Peyer's patch (tissue), 4 donors: Measurements from ENCODE around the gene PLD2. TPM values are rescaled to one million over a fixed set of nuclear protein-coding genes. Genes with fewer than 3 reads are reported as not detected.
"Not testable (repeated sequence)": the region's sequence is repeated elsewhere in the genome, so short reads cannot be mapped to it uniquely, and the experiment has no call there.

Experiments
- DNase-seq, 3 donors: peaks; one replicate each; pipeline ENCODE4 v3.0.0-alpha.2; 2017 to 2019
- H3K27ac ChIP-seq, 4 donors: fragments of 200-600 bp; sonication (generic); one replicate each; pipeline ENCODE4 v1.5.1; 2016 to 2019
- H3K27me3 ChIP-seq, 2 donors: fragments of 200-600 bp; sonication (generic); one replicate each; pipeline ENCODE4 v1.5.1; 2019
- H3K36me3 ChIP-seq, 3 donors: fragments of 200-600 bp; sonication (generic); one replicate each; pipeline ENCODE4 v1.5.1; 2016 to 2019
- H3K4me1 ChIP-seq, 4 donors: fragments of 200-600 bp; sonication (generic); one replicate each; pipeline ENCODE4 v1.5.1; 2016 to 2019
- H3K4me3 ChIP-seq, 4 donors: fragments of 200-600 bp; sonication (generic); 1 replicate in 3 of 4; 2 replicates in 1 of 4; pipeline ENCODE4 v1.5.1; 2016 to 2019; ENCODE audit warnings: mild to moderate bottlenecking in 1 of 4
- H3K9me3 ChIP-seq, 4 donors: fragments of 200-600 bp; sonication (generic); one replicate each; pipeline ENCODE4 v1.5.1; 2016 to 2019; ENCODE audit warnings: mild to moderate bottlenecking in 1 of 4
- CTCF ChIP-seq, 6 experiments: fragments of 450-650 bp in 4 of 6; fragments of 200-600 bp in 2 of 6; sonication (generic) in 1 of 6; IDR thresholded peaks; one replicate each; pipeline ENCODE4 v1.5.1; 2017 to 2019; ENCODE audit warnings: antibody characterized with exemption in 6 of 6, mild to moderate bottlenecking in 3 of 6, moderate library complexity in 1 of 6
- POLR2A ChIP-seq, 2 donors: fragments of 450-650 bp; IDR thresholded peaks; one replicate each; pipeline ENCODE4 v1.5.1; 2017; ENCODE audit warnings: antibody characterized with exemption in 2 of 2, mild to moderate bottlenecking in 2 of 2, moderate library complexity in 2 of 2
- total RNA-seq, 4 donors: library from RNA; depleted of rRNA; stranded (reverse); fragments of >200 nt; gene quantifications; one replicate each; pipeline ENCODE4 v1.1.0, GENCODE V29; 2016

The PLD2 gene
- total RNA-seq, 4 donors from 2014 or later: 14.4 to 33.8 (median 26.6) TPM

- no peaks in the 10 kb centered on the region for H3K9me3 ChIP-seq
- H3K27me3 ChIP-seq: no peaks in the 10 kb centered on the region
- DNase-seq: no peak
- H3K4me3 ChIP-seq: no peak overlapping the region
- no peak overlapping the region for H3K27ac ChIP-seq
- H3K36me3 ChIP-seq: peaks cover 0 to 9% (median 0%) of the 10 kb centered on the region in 3 donors
- TF ChIP-seq POLR2A (IDR thresholded peaks at IDR 0.05) (no peak), CTCF (IDR thresholded peaks at IDR 0.05) (no peak)
- H3K4me1 ChIP-seq: peaks cover 0 to 26% (median 0%) of the 10 kb centered on the region in 4 donors
These were observed 49.5 kb downstream of the PLD2 start for GRCh38 chr17:4856271-4856936.

- no peaks in the 10 kb centered on the region for H3K27me3 ChIP-seq
- H3K36me3 ChIP-seq: peaks cover 0 to 9% (median 0%) of the 10 kb centered on the region in 3 donors
- no peak overlapping the region for H3K4me3 ChIP-seq
- DNase-seq: no peak
- no peaks in the 10 kb centered on the region for H3K9me3 ChIP-seq
- peaks cover 0 to 22% (median 0%) of the 10 kb centered on the region in 4 donors for H3K4me1 ChIP-seq
- no peak overlapping the region for H3K27ac ChIP-seq
- TF ChIP-seq POLR2A (IDR thresholded peaks at IDR 0.05) (no peak), CTCF (IDR thresholded peaks at IDR 0.05) (no peak)
These were observed 50.0 kb downstream of the PLD2 start for GRCh38 chr17:4856937-4857314.

- H3K9me3 ChIP-seq, H3K36me3 ChIP-seq, H3K27me3 ChIP-seq, H3K4me3 ChIP-seq, DNase-seq: not testable (repeated sequence)
- Histone ChIP-seq H3K4me1 (peaks cover 0 to 18% (median 0%) of the 10 kb centered on the region in 4 donors), H3K27ac (peak overlapping the region in 1 of 4 donors; percentile 25)
These were observed 50.4 kb downstream of the PLD2 start for GRCh38 chr17:4857347-4857746.

- H3K27ac ChIP-seq: peak overlapping the region in 2 of 4 donors; percentile 51 to 53
- peaks cover 0 to 9% (median 0%) of the 10 kb centered on the region in 3 donors for H3K36me3 ChIP-seq
- no peak overlapping the region for H3K4me3 ChIP-seq
- TF ChIP-seq POLR2A (IDR thresholded peaks at IDR 0.05): no peak
- TF ChIP-seq CTCF (IDR thresholded peaks at IDR 0.05): no peak
- peaks cover 0 to 16% (median 0%) of the 10 kb centered on the region in 4 donors for H3K4me1 ChIP-seq
- no peaks in the 10 kb centered on the region for H3K27me3 ChIP-seq
- DNase-seq: no peak
- H3K9me3 ChIP-seq: no peaks in the 10 kb centered on the region
These were observed 51.3 kb downstream of the PLD2 start for GRCh38 chr17:4858068-4858881.

- Histone ChIP-seq H3K9me3 (no peaks in the 10 kb centered on the region), H3K36me3 (peaks cover 0 to 9% (median 0%) of the 10 kb centered on the region in 3 donors), H3K27ac (peak overlapping the region in 2 of 4 donors; percentile 51 to 53), H3K4me3 (no peak overlapping the region), H3K4me1 (peaks cover 0 to 16% (median 0%) of the 10 kb centered on the region in 4 donors), H3K27me3 (no peaks in the 10 kb centered on the region)
- DNase-seq: peak in 1 of 3 donors; percentile 62
- no peak for TF ChIP-seq CTCF (IDR thresholded peaks at IDR 0.05)
- TF ChIP-seq POLR2A (IDR thresholded peaks at IDR 0.05): no peak
These were observed 51.9 kb downstream of the PLD2 start for GRCh38 chr17:4858882-4859260.
